ENCODE results near the gene SYT14.

DNA sequence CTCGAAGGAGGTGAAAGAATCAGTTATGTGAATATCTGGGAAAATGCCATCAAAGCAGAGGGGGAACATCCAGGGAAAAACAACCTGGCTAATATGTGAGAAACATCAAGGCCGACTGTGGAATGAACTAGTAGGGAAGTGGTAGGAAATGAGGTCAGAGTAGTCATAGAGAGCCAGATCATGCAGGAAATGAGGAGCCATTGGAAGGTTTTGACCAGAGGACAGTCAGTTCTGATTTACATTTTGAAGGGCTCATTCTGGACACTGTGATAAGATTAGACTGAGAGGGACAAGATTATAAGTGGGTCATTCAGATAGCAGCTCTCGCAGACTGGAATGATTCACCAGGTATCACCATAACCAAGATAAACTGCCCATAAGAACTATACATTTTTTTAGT is 63.7 kb downstream of the SYT14 start:
- TF ChIP-seq ARNT (IDR thresholded peaks at IDR 0.05): no peak
- TF ChIP-seq L3MBTL2 (conservative IDR thresholded peaks at IDR 0.05): no peak
- no peak for TF ChIP-seq NFRKB (IDR thresholded peaks at IDR 0.05)
- no peak for TF ChIP-seq SP1 (IDR thresholded peaks at IDR 0.05)
- no peak for TF ChIP-seq TARDBP (IDR thresholded peaks at IDR 0.05)
- no peak for TF ChIP-seq FOXA1 (IDR thresholded peaks at IDR 0.05)
- TF ChIP-seq CTBP1 (IDR thresholded peaks at IDR 0.05; ENCODE audit: borderline replicate concordance): no peak
- TF ChIP-seq FOXK2 (IDR thresholded peaks at IDR 0.05): no peak
- no peak for TF ChIP-seq SUZ12 (IDR thresholded peaks at IDR 0.05)

Data from HEK293T (cell line).